Parathyroid adenoma (tissue), 2 donors: ENCODE results near the gene TUBGCP5.

ENCODE experiments used
- H2AFZ ChIP-seq: fragments of 300-600 bp; sonication (generic); one replicate; pipeline ENCODE4 v1.7.0; 2017; ENCODE audit warnings: antibody characterized with exemption, mild to moderate bottlenecking
- H3K27ac ChIP-seq: fragments of 300-600 bp; sonication (generic); one replicate; pipeline ENCODE4 v1.7.0; 2017
- H3K27me3 ChIP-seq: fragments of 300-600 bp; sonication (generic); one replicate; pipeline ENCODE4 v1.7.0; 2017; ENCODE audit warnings: low read length; ENCODE audit not compliant: control insufficient read depth, insufficient read depth
- H3K36me3 ChIP-seq: fragments of 300-600 bp; sonication (generic); one replicate; pipeline ENCODE4 v1.7.0; 2017; ENCODE audit warnings: low read length; ENCODE audit not compliant: control insufficient read depth, insufficient read depth
- H3K4me1 ChIP-seq: fragments of 300-600 bp; sonication (generic); one replicate; pipeline ENCODE4 v1.7.0; 2017; ENCODE audit warnings: control low read depth
- H3K4me2 ChIP-seq: fragments of 300-600 bp; sonication (generic); one replicate; pipeline ENCODE4 v1.7.0; 2017; ENCODE audit warnings: low read length
- H3K4me3 ChIP-seq: fragments of 300-600 bp; sonication (generic); one replicate; pipeline ENCODE4 v1.7.0; 2017; ENCODE audit warnings: low read depth, low read length
- H3K79me2 ChIP-seq: fragments of 300-600 bp; sonication (generic); one replicate; pipeline ENCODE4 v1.7.0; 2017; ENCODE audit warnings: control low read depth
- H3K9ac ChIP-seq: fragments of 300-600 bp; sonication (generic); one replicate; pipeline ENCODE4 v1.7.0; 2017; ENCODE audit warnings: mild to moderate bottlenecking
- H3K9me3 ChIP-seq: fragments of 300-600 bp; sonication (generic); one replicate; pipeline ENCODE4 v1.7.0; 2017; ENCODE audit warnings: low read length; ENCODE audit not compliant: control insufficient read depth
- TF ChIP-seq, protein P1 (sequence below): fragments of 300-600 bp; sonication (generic); IDR thresholded peaks from one replicate; pipeline ENCODE4 v1.7.0; 2017; ENCODE audit warnings: antibody characterized with exemption, mild to moderate bottlenecking
- donor health status: primary hyperparathyroidism.

The TUBGCP5 gene

DNA sequence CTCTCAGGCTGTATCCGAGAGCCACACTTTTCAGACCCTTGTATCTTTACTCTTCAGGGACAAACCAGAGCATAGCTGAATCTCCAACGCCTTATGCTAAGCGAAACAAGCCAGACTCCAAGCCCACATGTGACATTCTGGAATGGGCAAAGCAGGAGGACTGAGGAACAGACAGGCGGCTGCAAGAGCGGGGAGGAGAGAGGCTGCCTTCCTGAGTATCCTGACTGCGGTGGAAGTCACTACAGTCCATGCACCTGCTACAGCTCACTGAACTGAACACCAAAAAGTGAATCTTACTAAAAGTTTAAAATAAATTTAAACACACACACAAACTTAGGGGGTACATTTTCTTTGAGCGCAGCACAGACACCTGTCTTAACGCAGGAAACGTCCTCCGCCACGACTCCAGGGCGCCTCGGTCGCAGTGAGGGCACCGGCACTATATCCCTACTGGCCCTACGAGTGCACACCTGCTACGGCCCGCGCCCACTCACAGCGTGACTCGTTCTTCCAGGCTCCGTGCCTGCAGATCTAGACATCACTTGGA, 60.6 kb downstream of the TUBGCP5 start:
- H3K4me1 ChIP-seq = no peaks in the 10 kb centered on the region
- TF ChIP-seq, protein P1, sequence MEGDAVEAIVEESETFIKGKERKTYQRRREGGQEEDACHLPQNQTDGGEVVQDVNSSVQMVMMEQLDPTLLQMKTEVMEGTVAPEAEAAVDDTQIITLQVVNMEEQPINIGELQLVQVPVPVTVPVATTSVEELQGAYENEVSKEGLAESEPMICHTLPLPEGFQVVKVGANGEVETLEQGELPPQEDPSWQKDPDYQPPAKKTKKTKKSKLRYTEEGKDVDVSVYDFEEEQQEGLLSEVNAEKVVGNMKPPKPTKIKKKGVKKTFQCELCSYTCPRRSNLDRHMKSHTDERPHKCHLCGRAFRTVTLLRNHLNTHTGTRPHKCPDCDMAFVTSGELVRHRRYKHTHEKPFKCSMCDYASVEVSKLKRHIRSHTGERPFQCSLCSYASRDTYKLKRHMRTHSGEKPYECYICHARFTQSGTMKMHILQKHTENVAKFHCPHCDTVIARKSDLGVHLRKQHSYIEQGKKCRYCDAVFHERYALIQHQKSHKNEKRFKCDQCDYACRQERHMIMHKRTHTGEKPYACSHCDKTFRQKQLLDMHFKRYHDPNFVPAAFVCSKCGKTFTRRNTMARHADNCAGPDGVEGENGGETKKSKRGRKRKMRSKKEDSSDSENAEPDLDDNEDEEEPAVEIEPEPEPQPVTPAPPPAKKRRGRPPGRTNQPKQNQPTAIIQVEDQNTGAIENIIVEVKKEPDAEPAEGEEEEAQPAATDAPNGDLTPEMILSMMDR = no peak
- no peak overlapping the region for H3K27ac ChIP-seq
- peak overlapping the region; percentile 77 for H3K4me3 ChIP-seq
- no peaks in the 10 kb centered on the region for H3K27me3 ChIP-seq
- H3K4me2 ChIP-seq = peak overlapping the region; percentile 89
- no peak overlapping the region for H3K9ac ChIP-seq
- peak overlapping the region; percentile 75 for H2AFZ ChIP-seq
- H3K36me3 ChIP-seq = no peaks in the 10 kb centered on the region
- H3K79me2 ChIP-seq = peaks cover 20% of the 10 kb centered on the region
- no peaks in the 10 kb centered on the region for H3K9me3 ChIP-seq

DNA sequence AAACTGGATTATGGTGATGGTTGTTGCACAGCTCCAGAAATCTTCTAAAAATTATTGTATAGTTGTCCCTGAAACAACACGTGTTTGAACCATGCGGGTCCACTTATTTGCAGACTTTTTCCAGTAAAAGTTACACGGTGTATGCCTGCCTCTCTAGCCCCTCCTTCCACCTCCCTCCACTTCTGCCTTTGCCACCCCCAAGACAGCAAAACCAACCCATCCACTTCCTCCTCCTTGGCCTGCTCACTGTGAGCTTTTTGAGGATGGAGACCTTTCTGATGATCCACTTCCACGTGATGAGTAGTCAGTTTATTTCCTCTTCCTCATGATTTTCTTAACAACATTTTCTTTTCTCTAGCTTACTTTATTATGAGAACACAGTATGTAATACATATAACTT, 64.6 kb downstream of the TUBGCP5 start:
- peaks cover 34% of the 10 kb centered on the region for H3K79me2 ChIP-seq
- no peak overlapping the region for H3K9ac ChIP-seq
- no peak overlapping the region for H2AFZ ChIP-seq
- H3K9me3 ChIP-seq = no peaks in the 10 kb centered on the region
- no peak overlapping the region for H3K27ac ChIP-seq
- no peak overlapping the region for H3K4me3 ChIP-seq
- H3K4me2 ChIP-seq = no peak overlapping the region
- TF ChIP-seq, protein P1 = no peak
- no peaks in the 10 kb centered on the region for H3K27me3 ChIP-seq
- H3K4me1 ChIP-seq = no peaks in the 10 kb centered on the region
- H3K36me3 ChIP-seq = no peaks in the 10 kb centered on the region

- Histone ChIP-seq H3K9ac (no peak overlapping the region), H3K27ac (no peak overlapping the region), H2AFZ (no peak overlapping the region), H3K4me2 (no peak overlapping the region), H3K79me2 (peaks cover 39% of the 10 kb centered on the region), H3K27me3 (no peaks in the 10 kb centered on the region), H3K9me3 (no peaks in the 10 kb centered on the region), H3K4me1 (no peaks in the 10 kb centered on the region), H3K4me3 (no peak overlapping the region), H3K36me3 (no peaks in the 10 kb centered on the region)
- TF ChIP-seq, protein P1 = no peak
These were observed 65.4 kb downstream of the TUBGCP5 start for GRCh38 chr15:22973987-22974386.

- peaks cover 5% of the 10 kb centered on the region for H3K4me1 ChIP-seq
- H2AFZ ChIP-seq = no peak overlapping the region
- no peaks in the 10 kb centered on the region for H3K9me3 ChIP-seq
- H3K27ac ChIP-seq = no peak overlapping the region
- H3K27me3 ChIP-seq = no peaks in the 10 kb centered on the region
- no peak overlapping the region for H3K9ac ChIP-seq
- H3K4me2 ChIP-seq = no peak overlapping the region
- H3K79me2 ChIP-seq = peaks cover 45% of the 10 kb centered on the region
- H3K4me3 ChIP-seq = no peak overlapping the region
- TF ChIP-seq, protein P1 = no peak
- no peaks in the 10 kb centered on the region for H3K36me3 ChIP-seq
These were observed 66.1 kb downstream of the TUBGCP5 start for GRCh38 chr15:22973286-22973685.

- peaks cover 51% of the 10 kb centered on the region for H3K79me2 ChIP-seq
- no peak overlapping the region for H2AFZ ChIP-seq
- no peaks in the 10 kb centered on the region for H3K36me3 ChIP-seq
- H3K27ac ChIP-seq = no peak overlapping the region
- H3K4me1 ChIP-seq = peaks cover 5% of the 10 kb centered on the region
- H3K9me3 ChIP-seq = no peaks in the 10 kb centered on the region
- H3K27me3 ChIP-seq = no peaks in the 10 kb centered on the region
- no peak overlapping the region for H3K4me3 ChIP-seq
- H3K9ac ChIP-seq = no peak overlapping the region
- no peak overlapping the region for H3K4me2 ChIP-seq
- TF ChIP-seq, protein P1 = no peak
These were observed 69.9 kb downstream of the TUBGCP5 start for GRCh38 chr15:22969489-22969888.
